Pons (tissue), 1 donor: ENCODE data around the gene KCNV2.

Experiments used
- DNase-seq: peaks from one replicate; pipeline ENCODE4 v3.0.0-alpha.2; 2016; ENCODE audit warnings: low spot score

KCNV2 gene

DNA sequence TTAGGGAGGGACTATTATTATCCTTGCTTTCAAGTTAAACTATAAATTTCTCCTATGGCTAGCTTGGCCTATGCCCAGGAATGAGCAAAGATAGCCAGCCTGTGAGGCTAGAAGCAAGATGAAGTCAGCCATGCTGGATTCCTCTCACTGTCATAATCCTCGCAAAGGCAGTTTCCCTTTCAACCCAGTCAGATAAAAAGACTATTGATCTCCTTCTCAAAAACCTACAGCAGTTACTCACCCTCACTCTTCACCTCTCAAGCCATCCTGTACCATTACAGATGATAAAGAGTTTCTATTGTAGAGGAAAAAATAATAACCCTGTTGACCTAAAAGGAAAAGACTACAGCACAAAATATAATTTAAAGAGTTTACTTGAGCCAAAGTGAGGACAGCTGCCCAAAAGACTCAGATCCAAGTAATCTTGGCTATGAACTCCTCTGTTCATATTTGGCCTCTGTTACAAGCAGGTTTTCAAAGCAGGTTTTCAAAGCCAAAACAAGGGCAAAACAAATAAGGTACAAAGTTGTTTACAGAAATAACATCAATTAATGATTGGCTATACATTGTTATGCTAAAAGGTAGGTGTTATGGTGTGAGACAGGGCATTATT is 41.7 kb downstream of the KCNV2 start:
- DNase-seq: no peak

DNA sequence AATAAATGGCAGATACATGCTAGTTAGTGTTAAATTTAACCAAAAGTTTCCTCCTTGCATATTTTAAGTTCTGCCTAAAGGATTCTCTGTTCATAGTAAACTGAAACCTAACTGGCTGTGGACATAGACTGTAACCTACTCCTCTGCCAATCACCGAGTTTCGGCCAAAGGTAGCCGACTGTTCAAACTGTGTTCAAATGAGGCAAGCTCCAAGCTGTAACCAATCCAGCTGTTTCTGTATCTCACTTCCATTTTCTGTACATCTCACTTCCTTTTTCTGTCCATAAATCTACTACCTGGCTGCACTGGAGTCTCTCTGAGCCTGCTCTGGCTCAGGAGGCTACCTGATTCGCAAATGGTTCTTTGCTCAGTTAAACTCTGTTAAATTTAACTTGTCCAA is 44.1 kb downstream of the KCNV2 start:
- no peak for DNase-seq

DNA sequence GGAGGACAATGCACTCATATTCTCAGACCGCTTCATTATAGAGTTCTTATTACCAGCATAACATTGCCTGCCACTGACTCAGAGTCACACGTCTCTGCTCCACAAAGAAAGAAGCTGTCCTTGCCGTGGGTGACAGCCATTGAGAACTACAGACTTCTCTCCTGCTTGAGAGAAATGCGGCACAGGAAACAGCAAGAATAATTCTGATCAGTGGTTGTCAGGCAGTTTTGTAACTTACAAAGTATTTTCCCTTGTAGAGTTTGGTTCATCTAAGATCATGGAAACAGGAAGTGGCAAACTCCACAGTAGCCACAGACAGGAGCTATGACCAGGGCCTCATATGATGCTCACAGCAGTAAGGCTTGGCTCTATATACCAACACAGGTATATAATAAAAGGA is 47.0 kb downstream of the KCNV2 start:
- peak; percentile 26 for DNase-seq

DNA sequence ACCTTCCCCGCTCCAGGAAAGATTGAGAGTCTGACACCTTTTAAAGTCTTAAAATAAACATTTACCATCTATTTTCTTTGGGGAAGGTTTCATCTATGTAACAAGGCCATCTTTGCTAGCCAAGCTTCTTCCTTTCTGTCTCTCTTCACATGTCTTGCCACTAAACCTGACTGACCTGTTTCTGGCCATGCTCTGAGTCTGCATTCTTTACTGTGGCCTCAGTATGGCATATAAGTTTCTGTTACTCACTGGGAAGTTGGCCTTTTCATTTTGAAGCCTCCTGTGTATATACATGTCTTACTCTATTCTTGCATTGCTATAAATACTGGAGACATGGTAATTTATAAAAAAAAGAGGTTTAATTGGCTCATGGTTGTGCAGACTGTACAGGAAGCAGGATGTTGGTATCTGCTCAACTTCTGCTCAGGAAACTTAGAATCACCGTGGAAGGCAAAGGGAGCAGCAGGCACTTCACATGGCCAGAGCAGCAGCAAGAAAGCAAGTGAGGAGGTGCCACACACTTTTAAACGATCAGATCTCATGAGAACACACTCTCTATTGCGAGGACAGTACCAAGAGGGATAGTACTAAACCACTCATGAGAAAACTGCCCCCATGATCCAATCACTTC is 48.1 kb downstream of the KCNV2 start:
- DNase-seq: no peak

DNA sequence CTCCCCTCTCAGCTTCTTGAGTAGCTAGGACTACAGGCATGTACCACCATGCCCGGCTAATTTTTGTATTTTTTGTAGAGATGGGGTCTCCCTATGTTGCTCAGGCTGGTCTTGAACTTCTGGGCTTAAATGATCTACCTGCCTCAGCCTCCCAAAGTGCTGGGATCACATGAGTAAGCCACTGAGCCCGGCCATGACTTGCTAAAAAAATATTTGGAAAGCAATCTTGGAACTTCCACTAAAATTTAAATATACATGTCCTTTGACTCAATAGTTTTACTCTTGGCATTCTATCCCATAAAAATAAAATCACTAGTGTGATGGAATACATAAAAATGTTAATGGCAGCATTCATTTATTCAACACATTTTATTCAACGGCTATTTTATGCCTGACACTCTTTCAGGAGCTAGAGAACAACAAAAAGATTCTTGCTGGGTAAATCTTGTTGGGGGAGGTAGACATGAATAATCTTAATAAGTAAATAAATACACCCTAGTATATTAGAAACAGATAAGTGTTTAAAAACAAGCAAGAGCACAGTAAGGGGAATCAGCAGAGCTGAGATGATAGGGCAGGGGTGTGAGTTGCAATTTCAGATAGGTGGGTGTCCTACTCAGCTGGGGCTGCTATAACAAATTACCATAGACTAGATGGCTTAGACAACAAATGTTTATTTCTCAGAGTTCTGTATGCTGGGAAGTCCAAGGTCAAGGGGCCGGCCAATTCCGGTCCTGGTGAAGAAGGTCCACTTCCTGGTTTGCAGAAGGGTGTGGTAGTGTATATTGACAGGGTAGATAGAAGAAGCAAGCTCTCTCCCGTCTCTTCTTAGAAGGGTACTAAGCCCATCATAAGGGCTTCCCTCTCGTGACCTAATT is 50.7 kb downstream of the KCNV2 start:
- DNase-seq: no peak

DNA sequence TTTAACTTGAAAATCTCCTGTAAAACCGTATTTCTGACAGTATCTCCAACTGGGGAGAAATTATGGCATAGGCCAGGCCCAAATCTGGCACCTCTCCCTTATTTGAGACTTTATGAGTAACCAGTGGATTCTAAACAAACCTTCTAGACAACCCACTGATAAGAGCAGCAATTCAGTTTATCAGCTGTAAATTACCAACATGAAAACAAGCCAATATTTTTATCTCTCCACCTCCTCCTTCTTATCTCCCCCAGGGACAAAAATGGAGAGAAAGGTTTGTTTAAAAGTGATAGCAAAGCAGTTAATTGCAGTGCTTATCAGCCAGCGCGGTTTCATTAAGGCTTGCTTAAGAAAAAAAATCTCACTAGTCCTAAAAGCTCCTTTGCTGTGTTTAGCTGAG is 53.8 kb downstream of the KCNV2 start:
- no peak for DNase-seq

DNA sequence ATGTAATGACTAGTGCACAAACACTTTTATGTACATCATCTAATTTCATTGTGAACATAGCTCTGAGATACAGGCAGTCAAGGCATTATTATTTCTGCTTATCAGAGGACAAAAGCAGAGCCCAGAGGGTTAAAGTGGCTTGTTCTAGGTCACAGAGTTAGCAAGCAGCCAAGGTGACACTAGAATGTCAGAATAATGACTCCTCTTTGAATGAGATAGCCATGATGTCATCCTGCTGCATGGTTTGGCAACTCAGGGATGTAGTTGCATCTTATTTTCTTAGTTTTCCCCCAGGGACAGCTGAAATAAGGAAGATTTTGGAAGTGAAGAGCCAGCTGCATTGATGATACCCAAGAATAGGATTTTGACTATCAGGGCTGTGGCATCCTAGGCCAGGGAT is 54.4 kb downstream of the KCNV2 start:
- no peak for DNase-seq

DNA sequence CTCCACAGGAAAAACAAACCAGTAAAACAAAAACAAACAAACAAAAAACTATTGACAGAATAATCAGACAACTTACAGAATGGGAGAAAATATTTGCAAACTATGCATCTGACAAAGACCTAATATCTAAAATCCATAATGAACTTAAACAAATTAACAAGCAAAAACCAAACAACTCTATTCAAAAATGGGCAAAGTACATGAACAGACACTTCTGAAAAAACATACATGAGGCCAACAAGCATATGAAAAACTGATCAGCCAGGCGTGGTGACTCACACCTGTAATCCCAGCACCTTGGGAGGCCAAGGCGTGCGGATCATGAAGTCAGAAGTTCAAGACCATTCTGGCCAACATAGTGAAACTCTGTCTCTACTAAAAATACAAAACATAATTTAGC is 60.1 kb downstream of the KCNV2 start:
- DNase-seq: no peak

DNA sequence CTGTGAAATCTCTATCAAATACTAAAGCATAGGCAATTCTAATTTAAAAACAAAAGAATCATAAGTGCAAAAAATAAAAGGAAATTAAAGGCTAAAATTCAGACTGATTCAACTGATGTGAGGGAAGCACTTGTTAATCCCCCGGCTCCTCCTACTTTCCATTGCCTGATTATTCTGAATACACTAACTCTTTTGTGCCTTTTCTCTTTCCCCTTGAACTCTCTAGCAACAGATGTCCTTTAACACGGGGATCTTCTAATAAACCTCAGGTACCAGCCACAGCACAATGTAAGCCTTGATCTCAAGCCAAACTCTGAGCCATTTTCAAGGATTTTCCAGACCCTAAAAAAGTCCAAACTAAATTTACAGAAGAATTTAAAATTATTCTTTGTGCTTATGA is 61.5 kb downstream of the KCNV2 start:
- peak; percentile 57 for DNase-seq
